Tibial artery (tissue), 4 donors: ENCODE data around the gene RSBN1L.
A peak's percentile ranks its signal among the peaks of the same experiment; 100 is the strongest.
"Not testable (repeated sequence)": the region's sequence is repeated elsewhere in the genome, so short reads cannot be mapped to it uniquely, and the experiment has no call there.

Experiments used
- DNase-seq, 2 donors: peaks; one replicate each; pipeline ENCODE4 v3.0.0-alpha.2; 2019
- H3K27ac ChIP-seq, 2 donors: fragments of 200-600 bp; sonication (generic) in 1 of 2; 1 replicate in 1 of 2; 2 replicates in 1 of 2; pipeline ENCODE4 v1.5.1; 2018 to 2019; ENCODE audit warnings: mild to moderate bottlenecking in 1 of 2
- H3K27me3 ChIP-seq, 2 donors: fragments of 200-600 bp; sonication (generic) in 1 of 2; one replicate each; pipeline versions ENCODE4 v1.5.1 to v1.6.0; 2016 to 2019
- H3K36me3 ChIP-seq, 3 donors: fragments of 200-600 bp; sonication (generic) in 2 of 3; one replicate each; pipeline ENCODE4 v1.5.1; 2016 to 2019; ENCODE audit warnings: mild to moderate bottlenecking in 2 of 3
- H3K4me1 ChIP-seq, 4 donors: fragments of 200-600 bp; sonication (generic) in 2 of 4; 1 replicate in 3 of 4; 2 replicates in 1 of 4; pipeline ENCODE4 v1.5.1; 2016 to 2019
- H3K4me3 ChIP-seq, 2 donors: fragments of 200-600 bp; sonication (generic) in 1 of 2; 1 replicate in 1 of 2; 2 replicates in 1 of 2; pipeline ENCODE4 v1.5.1; 2018 to 2019; ENCODE audit warnings: mild to moderate bottlenecking in 2 of 2
- H3K9me3 ChIP-seq, 3 donors: fragments of 200-600 bp; sonication (generic) in 1 of 3; one replicate each; pipeline ENCODE4 v1.5.1; 2016 to 2019
- intact Hi-C: fragments of 100-400 bp; cut with DNase I; formaldehyde crosslinking; loops from one replicate; pipeline ENCODE4 v1.15.0; 2023; ENCODE audit warnings: low total_unique reads
- TF ChIP-seq, protein P1 (sequence below), 2 experiments: fragments of 200-600 bp in 1 of 2; fragments of 450-650 bp in 1 of 2; IDR thresholded peaks; one replicate each; pipeline ENCODE4 v1.5.1; 2017 to 2019; ENCODE audit warnings: antibody characterized with exemption in 2 of 2, mild to moderate bottlenecking in 1 of 2, moderate library complexity in 1 of 2

RSBN1L gene

DNA sequence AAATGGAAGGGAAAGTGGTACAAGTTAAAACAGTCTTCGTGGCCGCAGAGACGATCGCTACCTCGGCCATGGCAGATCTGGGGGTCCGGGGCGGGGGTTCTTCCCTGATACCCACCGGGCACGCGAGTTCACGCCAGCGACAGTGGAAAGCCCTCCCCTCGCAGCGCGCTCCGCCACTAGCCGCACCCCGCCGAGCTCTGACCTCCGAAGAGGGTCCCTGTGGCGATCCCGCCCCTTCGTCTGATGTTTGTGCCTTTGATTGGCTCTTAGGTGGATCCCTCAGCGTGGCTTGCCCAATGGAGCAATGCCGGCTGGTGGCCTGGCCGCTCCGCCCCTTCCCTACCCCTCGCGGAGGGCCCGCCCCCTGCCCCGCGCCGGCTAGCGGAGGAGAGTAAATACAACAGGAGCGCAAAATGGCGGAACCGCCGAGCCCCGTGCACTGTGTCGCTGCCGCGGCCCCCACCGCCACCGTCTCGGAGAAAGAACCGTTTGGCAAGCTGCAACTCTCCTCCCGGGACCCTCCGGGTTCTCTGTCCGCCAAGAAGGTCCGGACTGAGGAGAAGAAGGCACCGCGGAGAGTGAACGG is at the start of gene RSBN1L:
RSBN1L (plus strand) TSS at position 403 of the 586 bp plus-strand sequence; CDS start at position 414, 11 bp downstream.
- intact Hi-C loops, result loop anchor here (2.0 kb wide), 1 partner anchor 103 kb away; the partner anchor contains the start of genes PHTF2 and TMEM60

DNA sequence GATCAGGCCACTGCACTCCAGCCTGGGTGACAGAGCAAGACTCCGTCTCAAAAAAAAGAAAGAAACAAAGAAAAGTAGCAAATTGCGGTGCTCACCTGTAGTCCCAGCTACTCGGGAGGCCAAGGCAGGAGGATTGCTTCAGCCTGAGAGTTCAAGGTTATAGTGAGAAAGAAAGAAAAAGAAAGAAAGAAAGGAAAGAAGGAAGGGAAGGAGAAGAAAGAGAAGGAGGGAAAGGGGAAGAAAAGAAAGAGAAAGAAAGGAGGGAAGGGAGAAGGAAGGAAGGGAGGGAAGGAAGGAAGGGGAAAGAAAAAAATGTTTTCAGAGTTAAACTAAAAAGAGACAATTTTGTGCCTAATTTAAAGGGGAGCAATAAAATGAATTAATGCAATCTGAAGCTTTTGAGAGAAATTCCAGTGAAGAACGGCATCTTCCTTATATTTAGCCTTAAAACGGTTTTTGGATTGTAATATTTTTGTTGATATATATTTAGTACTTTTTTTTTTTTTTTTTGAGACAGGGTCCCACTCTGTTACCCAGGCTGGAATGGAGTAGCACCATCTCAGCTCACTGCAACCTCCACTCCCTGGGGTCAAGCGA is 47.4 kb upstream of the RSBN1L start:
- H3K36me3 ChIP-seq, result peaks cover 8 to 29% (median 27%) of the 10 kb centered on the region in 3 donors
- intact Hi-C loops, result no loop called here
- DNase-seq, result no peak
- no peak overlapping the region for H3K27ac ChIP-seq
- peaks cover 0 to 8% (median 0%) of the 10 kb centered on the region in 4 donors for H3K4me1 ChIP-seq
- TF ChIP-seq, protein P1, sequence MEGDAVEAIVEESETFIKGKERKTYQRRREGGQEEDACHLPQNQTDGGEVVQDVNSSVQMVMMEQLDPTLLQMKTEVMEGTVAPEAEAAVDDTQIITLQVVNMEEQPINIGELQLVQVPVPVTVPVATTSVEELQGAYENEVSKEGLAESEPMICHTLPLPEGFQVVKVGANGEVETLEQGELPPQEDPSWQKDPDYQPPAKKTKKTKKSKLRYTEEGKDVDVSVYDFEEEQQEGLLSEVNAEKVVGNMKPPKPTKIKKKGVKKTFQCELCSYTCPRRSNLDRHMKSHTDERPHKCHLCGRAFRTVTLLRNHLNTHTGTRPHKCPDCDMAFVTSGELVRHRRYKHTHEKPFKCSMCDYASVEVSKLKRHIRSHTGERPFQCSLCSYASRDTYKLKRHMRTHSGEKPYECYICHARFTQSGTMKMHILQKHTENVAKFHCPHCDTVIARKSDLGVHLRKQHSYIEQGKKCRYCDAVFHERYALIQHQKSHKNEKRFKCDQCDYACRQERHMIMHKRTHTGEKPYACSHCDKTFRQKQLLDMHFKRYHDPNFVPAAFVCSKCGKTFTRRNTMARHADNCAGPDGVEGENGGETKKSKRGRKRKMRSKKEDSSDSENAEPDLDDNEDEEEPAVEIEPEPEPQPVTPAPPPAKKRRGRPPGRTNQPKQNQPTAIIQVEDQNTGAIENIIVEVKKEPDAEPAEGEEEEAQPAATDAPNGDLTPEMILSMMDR (IDR thresholded peaks at IDR 0.05), result no peak
- H3K27me3 ChIP-seq, result no peaks in the 10 kb centered on the region
- H3K4me3 ChIP-seq, result no peak overlapping the region
- H3K9me3 ChIP-seq, result no peaks in the 10 kb centered on the region

More for the DNA sequence above, at the start of gene RSBN1L:
- Histone ChIP-seq H3K36me3 (no peaks in the 10 kb centered on the region), H3K27me3 (no peaks in the 10 kb centered on the region), H3K9me3 (no peaks in the 10 kb centered on the region), H3K27ac (peak within 1 kb of the TSS; percentile 92 to 98), H3K4me3 (peak within 1 kb of the TSS; percentile 94 to 98), H3K4me1 (peaks cover 0 to 62% (median 30%) of the 10 kb centered on the region in 4 donors)
- TF ChIP-seq, protein P1 (IDR thresholded peaks at IDR 0.05), result peak; percentile 33 to 53
- DNase-seq, result peak; percentile 99

DNA sequence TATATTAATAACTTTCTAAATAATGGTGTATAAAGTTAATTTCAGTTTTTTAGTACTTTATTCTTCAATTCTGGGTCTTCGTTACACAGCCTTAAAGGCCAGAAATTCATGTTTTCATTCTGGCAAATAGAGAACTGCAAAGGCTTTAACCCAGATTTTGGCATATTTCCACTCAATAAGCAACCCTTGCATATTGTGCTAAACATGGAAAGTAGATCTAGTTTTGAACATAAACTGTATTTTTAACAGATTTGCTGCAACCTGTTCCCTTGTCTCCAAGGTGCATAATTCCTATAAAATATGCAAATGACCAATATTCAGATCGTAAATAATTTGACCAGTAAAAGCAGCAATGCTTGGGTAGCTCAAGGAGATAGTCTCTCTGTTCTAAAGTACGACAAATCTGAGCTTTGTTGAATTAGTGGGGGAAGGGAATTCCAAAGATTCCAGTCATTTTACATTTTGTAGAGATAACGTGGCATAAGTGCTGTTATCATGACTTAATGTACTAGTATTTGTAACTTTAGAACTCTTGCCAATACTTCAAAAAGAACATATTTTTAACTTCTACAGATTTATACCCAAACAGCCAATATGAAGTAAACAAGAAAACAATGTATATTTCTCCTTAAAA is 46.4 kb upstream of the RSBN1L start:
- Histone ChIP-seq H3K27me3 (no peaks in the 10 kb centered on the region), H3K9me3 (no peaks in the 10 kb centered on the region), H3K4me3 (no peak overlapping the region), H3K27ac (no peak overlapping the region), H3K4me1 (peaks cover 0 to 8% (median 0%) of the 10 kb centered on the region in 4 donors), H3K36me3 (peaks cover 6 to 21% (median 20%) of the 10 kb centered on the region in 3 donors)
- intact Hi-C loops, result no loop called here
- no peak for DNase-seq
- TF ChIP-seq, protein P1 (IDR thresholded peaks at IDR 0.05), result no peak

DNA sequence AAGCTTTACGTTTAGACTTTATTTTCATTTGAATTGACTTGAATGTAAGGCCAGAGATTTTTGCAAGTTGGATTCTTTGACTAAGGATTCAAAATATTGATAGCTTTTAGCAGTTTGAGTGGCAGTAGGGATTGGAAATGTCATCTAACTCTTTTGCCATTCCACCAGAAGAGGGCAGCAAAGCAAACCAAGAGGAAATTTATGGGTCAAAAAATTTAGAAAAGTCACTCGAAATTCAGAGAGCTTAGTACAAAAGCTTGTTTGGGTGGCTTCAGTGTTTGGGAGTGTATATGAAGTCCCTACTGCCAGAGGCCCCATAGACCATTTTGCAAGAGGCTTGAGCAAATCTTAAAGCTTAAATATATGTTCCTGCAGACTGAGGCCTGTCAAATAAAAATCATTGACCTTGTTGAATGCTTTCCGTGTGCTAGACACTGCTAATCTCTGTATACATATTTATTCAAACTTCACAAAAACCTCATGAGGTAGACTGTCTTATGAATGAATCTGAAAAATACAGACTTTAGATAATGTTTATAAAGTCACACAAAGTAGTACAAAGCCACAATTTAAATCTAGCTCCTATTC is 44.6 kb upstream of the RSBN1L start:
- no peak overlapping the region for H3K27ac ChIP-seq
- TF ChIP-seq, protein P1 (IDR thresholded peaks at IDR 0.05), result peak; percentile 63 to 77
- no peaks in the 10 kb centered on the region for H3K9me3 ChIP-seq
- H3K27me3 ChIP-seq, result no peaks in the 10 kb centered on the region
- peaks cover 5 to 13% (median 11%) of the 10 kb centered on the region in 3 donors for H3K36me3 ChIP-seq
- no peak for DNase-seq
- H3K4me3 ChIP-seq, result no peak overlapping the region
- intact Hi-C loops, result no loop called here
- peaks cover 0 to 8% (median 0%) of the 10 kb centered on the region in 4 donors for H3K4me1 ChIP-seq

DNA sequence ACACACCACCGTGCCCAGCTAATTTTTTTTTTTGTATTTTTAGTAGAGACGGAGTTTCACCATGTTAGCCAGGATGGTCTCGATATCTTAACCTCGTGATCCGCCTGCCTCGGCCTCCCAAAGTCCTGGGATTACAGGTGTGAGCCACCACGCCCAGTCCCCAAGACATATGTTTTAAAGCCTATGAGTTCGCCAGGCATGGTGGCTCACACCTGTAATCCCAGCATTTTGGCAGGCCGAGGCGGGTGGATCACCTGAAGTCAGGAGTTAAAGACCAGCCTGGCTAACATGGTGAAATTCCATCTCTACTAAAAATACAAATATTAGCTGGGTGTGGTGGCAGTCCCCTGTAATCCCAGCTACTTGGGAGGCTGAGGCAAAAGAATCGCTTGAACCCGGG is 43.4 kb upstream of the RSBN1L start:
- H3K36me3 ChIP-seq, result peaks cover 5 to 11% (median 8%) of the 10 kb centered on the region in 3 donors
- H3K4me3 ChIP-seq, H3K4me1 ChIP-seq, DNase-seq, H3K27ac ChIP-seq, H3K9me3 ChIP-seq, H3K27me3 ChIP-seq, intact Hi-C loops: not testable (repeated sequence)
